Choroid plexus epithelial cell (primary cell): ENCODE results near the gene TCHH.

ENCODE experiments used
- DNase-seq: peaks from one replicate; pipeline ENCODE4 v3.0.0-alpha.2; 2010; ENCODE audit warnings: low read depth
- H3K4me3 ChIP-seq: 2 replicates; pipeline ENCODE4 v1.5.1; 2011; ENCODE audit warnings: low read depth, mild to moderate bottlenecking, control low read depth, low read length, moderate library complexity
- TF ChIP-seq, protein P1 (sequence below): conservative IDR thresholded peaks from 2 replicates; pipeline ENCODE4 v1.5.1; 2011; ENCODE audit warnings: low read depth, mild to moderate bottlenecking, control low read depth, inconsistent platforms, low read length, moderate library complexity

TCHH gene

DNA sequence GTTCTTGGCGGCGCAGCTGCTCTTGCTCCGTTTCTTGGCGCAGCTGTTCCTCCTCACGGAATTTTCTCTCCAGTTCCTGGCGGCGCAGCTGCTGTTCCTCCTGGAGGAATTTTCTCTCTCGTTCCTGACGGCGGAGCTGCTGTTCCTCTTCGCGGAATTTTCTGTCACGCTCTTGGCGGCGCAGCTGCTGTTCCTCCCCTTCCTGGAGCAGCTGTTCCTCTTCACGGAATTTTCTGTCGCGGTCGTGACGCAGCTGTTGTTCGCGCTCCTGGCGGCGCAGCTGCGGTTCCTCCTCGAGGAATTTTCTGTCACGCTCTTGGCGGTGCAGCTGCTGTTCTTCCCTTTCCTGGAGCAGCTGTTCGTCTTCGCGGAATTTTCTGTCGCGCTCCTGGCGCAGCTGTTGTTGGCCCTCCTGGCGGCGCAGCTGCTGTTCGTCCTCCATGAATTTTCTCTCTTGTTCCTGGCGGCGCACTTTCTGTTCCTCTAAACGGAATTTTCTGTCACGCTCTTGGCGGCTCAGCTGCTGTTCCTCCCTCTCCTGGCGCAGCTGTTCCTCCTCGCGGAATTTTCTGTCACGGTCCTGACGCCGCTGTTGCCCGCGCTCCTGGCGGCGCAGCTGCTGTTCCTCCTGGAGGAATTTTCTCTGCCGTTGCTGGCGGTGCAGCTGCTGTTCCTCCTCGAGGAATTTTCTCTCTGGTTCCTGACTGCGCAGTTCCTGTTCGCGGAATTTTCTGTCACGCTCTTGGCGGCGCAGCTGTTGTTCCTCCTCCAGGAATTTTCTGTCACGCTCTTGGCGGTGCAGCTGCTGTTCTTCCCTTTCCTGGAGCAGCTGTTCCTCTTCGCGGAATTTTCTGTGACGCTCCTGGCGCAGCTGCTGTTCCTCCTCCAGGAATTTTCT lies 7.0 kb downstream of the TCHH start:
- no peak overlapping the region for H3K4me3 ChIP-seq
- TF ChIP-seq, protein P1, sequence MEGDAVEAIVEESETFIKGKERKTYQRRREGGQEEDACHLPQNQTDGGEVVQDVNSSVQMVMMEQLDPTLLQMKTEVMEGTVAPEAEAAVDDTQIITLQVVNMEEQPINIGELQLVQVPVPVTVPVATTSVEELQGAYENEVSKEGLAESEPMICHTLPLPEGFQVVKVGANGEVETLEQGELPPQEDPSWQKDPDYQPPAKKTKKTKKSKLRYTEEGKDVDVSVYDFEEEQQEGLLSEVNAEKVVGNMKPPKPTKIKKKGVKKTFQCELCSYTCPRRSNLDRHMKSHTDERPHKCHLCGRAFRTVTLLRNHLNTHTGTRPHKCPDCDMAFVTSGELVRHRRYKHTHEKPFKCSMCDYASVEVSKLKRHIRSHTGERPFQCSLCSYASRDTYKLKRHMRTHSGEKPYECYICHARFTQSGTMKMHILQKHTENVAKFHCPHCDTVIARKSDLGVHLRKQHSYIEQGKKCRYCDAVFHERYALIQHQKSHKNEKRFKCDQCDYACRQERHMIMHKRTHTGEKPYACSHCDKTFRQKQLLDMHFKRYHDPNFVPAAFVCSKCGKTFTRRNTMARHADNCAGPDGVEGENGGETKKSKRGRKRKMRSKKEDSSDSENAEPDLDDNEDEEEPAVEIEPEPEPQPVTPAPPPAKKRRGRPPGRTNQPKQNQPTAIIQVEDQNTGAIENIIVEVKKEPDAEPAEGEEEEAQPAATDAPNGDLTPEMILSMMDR, result no peak
- DNase-seq, result peak; percentile 2

DNA sequence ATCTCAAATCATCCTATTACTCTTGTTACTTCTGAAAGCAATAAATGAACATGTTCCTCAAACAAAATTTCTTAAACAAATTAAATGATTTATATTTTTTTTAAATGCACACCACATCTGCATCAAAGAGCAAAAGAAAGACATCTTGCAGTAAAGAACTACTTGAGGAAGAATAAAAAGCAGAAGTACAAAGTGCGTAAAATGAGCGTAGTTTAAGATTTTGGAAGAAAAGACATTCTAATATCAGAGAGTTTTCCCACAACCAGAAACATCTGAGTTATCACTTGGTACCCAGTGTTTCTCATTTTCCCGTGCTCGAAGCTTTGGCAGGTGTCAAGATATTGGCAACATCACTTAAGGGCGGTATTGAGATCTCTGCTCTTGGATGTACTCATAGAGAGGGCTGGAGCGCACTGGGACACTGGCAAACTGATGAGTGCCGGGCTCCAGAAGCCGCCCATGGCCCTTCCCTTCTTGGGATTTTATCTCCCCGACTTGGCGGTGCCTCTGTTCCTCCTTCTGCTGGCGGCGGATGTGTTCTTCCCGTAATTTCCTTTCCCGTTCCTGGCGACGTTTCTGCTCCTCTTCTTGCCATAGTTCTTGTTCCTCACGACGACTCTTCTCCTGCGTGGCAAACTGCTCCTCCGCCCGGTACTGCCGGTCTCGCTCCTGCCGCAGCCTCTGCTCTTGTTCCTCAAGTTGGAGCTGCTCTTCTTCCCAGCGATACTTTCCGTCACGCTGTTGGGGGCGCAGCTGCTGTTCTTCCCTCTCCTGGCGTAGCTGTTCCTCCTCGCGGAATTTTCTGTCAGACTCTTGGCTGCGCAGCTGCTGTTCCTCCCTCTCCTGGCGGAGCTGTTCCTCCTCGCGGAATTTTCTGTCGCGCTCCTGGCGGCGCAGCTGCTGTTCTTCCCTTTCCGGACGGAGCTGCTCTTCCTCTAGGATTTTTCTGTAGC lies 7.9 kb downstream of the TCHH start:
- no peak for DNase-seq
- TF ChIP-seq, protein P1, result no peak
- no peak overlapping the region for H3K4me3 ChIP-seq

DNA sequence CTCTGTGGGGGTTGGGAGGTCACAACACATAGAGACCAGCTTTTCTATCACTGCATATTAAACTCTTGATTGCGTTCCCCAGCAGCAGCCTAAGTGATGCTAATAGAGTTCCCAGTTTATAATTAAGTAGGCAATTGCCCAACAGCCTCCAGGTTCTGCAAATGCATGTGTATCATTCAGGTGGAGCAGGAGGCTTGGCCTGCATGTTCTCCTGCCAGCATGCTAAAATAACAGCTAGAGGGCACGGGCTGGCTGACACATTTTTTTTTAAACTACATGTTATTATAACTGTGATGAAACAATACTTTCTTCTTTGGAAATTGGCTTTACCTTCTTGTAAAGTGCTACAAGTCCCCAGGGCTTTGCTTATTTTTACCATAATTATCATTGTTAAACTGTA lies 10.4 kb downstream of the TCHH start:
- no peak for DNase-seq
- TF ChIP-seq, protein P1, result no peak
- no peak overlapping the region for H3K4me3 ChIP-seq

DNA sequence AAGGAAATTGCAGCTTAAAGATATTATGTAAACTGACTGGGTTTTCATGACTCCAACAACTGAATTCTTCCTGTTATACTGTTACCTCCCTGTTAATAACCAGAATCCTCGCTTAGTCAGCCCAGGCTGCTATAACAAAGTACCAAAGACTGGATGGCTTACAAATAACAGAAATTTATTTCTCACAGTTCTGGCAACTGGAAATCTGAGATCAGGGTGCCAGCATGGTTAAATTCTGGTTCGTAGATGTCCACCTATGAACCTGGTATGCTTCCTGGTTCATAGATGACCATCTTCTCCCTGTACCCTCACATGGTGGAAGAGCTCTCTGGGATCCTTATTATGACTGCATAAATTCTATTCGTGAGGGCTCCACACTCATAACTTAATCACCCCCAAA lies 18.3 kb downstream of the TCHH start:
- DNase-seq, result no peak
- H3K4me3 ChIP-seq, result no peak overlapping the region
- TF ChIP-seq, protein P1, result no peak

DNA sequence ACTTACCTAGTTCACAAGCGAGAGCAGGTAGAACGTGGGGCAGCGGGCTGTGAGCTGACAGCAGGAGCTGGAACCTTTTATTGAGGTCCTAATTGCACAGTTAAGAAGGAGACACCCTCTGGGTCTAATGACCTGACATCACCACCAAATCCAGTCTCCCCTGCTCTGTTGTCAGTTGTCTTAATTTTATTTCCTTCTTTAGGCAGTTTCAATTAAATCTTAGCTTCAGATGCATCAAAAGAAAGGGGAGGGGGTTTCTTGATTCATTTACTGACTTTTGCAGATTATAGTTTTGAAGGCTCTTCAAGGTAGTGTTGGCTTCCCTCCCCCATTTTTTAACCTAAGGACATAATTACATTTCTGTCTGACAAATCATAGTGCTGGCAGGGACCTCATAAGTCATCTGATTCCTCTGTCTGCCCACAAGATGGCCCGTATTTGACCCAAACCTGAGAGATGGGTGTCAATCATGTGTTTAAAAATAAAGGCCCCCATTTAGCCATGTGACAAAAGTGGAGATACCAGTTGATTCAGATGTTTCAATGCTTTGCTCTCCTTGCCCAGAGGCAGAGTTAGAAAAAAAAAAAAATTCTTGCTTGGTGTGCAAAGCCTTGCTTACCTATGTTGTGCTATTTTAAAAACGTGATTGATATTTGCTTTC lies 26.1 kb downstream of the TCHH start, which contains the start of gene TCHHL1:
Gene TCHHL1 (minus strand): TSS at position 51 of the 661 bp plus-strand sequence. CDS start 921 bp downstream, outside the sequence.
- DNase-seq, result no peak
- TF ChIP-seq, protein P1, result no peak
- H3K4me3 ChIP-seq, result no peak within 1 kb of the TSS

DNA sequence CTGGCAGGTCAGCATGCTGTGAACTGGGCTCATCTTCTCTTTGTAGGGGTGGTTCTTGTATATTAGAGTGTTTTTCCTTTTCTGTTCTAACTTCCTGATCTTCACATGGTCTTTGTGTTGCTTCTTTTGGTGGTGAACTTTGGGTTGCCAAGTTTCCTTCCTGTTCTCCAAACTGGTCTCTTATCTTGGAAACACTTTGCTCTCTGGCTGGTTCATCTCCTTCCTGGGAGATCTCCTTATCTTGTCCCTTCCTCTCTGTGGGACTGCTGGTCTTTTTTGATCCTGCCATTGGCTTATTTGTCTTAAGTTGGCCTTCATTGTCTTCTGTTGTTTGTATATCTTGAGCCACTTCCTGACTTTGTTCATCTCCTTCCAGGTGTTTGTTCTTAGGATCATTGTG lies 28.5 kb downstream of the TCHH start:
- H3K4me3 ChIP-seq, result no peak overlapping the region
- TF ChIP-seq, protein P1, result no peak
- DNase-seq, result no peak
